8988T (cell line): ENCODE measurements around the gene TGOLN2.
"Not testable (repeated sequence)": the region's sequence is repeated elsewhere in the genome, so short reads cannot be mapped to it uniquely, and the experiment has no call there.

Source experiments
- DNase-seq: peaks from one replicate; pipeline ENCODE4 v3.0.0; 2011

The TGOLN2 gene

DNA sequence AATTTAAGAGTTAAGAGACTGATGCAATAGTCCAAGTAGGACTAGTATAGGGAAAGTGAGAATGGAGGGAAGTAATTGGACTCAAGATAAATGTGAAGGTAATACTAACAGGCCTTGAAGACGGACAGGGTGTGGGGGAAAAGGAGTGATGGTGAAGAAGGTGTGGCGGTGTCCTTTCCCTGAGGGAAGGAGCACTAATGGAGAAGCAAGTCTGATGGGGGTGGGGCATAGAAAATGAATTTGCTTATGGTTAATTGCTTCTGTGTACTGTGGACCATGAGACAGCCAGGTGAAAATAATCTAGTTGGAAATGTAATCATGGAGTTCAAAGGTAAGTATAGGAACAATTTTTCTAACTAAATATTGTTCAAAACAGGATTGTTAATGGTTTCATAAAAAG, 7.1 kb upstream of the TGOLN2 start:
- no peak for DNase-seq

DNA sequence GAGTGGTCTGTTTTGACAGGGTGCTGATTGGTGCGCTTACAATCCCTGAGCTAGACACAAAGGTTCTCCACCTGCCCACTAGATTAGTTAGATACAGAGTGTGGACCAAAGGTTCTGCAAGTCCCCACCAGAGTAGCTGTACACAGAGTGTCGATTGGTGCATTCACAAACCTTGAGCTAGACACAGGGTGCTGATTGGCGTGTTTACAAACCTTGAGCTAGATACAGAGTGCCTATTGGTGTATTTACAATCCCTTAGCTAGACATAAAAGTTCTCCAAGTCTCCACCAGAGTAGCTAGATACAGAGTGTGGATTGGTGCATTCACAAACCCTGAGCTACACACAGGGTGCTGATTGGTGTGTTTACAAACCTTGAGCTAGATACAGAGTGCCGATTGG, 6.1 kb upstream of the TGOLN2 start:
- not testable (repeated sequence) for DNase-seq

DNA sequence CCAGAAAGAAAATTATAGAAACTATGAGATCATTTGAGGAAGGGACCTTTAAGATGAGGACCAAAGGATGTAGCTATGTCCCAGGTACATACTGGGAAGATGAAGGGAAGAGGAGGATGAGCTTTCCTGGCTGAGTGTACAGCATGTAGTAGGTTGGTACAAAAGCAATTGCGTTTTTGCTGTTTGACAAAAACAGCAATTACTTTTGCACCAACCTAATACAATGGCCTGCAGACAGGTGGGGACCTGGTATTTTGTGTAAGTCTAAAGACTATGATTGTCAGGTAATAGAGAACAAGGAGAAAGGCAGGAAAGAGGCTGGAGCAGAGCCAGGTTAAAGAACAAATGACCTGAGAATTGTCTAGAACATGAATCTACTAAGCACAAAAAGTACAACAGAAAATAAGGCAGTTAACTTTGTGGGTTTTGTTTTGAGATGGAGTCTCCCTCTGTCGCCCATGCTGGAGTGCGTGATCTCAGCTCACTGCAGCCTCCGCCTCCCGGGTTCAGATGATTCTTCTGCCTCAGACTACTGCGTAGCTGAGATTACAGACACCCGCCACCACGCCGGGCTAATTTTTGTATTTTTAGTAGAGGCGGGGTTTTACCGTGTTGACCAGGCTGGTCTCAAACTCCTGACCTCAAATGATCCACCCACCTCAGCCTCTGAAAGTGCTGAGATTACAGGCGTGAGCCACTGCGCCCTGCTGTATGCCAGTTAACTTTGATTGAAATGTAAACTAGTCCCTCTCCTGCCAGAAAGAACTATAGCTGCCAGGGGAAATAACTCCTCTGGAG, 3.2 kb upstream of the TGOLN2 start:
- no peak for DNase-seq

DNA sequence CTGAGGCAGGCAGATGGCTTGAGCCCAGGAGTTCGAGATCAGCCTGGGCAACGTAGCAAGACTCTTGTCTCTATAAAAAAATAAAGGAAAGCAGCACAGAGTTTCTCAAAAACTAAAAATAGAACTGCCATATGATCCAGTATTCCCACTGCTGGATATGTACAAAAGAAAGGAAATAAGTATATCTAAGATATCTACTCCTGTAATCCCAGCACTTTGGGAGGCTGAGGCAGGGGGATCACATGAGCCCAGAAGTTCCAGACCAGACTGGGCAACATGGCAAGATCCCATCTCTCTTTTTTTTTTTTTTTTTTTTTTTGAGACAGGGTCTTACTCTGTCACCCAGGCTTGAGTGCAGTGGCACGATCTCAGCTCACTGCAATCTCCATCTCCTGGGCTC, 1.9 kb upstream of the TGOLN2 start:
- not testable (repeated sequence) for DNase-seq

DNA sequence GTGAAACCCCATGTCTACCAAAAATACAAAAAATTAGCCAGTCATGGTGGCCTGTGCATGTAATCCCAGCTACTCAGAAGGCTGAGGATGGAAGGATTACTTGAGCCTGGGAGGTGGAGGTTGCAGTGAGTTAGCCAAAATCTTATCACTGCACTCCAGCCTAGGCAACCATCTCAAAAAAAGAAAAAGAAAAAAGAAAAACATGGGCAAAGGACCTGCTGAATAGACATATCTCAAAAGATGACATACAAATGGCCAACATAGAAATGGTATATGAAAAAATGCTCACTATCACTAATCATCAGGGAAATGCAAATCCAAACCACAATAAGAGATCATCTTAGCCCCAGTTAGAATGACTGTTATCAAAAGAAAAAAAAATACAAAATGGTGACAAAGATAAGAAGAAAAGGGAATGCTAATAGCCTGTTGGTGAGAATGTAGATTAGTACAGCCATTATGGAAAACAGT, 1.4 kb upstream of the TGOLN2 start:
- DNase-seq: no peak

GRCh38 chr2:85327160-85327821, 498 bp downstream of the TGOLN2 start:
- DNase-seq: no peak

DNA sequence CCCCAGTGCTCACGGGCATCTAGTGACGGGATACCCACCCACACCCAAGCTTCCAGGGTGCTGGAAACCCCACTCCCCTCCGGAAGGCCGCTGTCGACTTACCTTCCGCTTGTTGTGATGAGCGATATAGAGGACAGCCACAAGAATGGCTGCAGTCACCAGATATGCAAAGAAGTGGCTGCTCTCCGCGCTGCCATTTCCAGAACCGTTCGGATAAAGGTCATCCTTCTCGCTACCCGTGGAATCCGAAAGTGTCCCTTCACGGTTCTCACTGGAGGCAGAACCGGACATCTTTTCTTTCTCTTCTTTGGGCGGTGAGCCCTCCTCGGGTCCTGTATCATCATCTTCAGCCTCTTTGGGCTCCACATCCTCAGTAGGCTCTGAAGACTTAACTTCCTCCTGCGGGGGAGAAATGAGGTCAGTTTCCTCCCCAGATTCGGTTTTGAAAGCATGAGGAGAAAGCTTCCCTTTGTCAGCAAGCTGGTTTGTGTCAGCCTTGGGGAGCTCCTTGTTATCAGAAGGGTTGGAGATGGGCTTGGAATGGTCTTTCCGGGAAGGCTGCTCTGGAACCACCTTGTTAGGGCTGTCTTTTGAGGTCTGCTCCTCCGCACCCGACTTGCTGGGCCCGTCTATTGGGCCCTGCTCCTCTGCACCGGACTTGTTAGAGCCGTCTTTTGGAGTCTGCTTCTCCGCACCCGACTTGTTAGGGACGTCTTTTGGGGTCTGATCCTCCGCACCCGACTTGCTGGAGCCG, 1.2 kb downstream of the TGOLN2 start:
- no peak for DNase-seq

GRCh38 chr2:85325466-85325811, 2.4 kb downstream of the TGOLN2 start:
- no peak for DNase-seq

DNA sequence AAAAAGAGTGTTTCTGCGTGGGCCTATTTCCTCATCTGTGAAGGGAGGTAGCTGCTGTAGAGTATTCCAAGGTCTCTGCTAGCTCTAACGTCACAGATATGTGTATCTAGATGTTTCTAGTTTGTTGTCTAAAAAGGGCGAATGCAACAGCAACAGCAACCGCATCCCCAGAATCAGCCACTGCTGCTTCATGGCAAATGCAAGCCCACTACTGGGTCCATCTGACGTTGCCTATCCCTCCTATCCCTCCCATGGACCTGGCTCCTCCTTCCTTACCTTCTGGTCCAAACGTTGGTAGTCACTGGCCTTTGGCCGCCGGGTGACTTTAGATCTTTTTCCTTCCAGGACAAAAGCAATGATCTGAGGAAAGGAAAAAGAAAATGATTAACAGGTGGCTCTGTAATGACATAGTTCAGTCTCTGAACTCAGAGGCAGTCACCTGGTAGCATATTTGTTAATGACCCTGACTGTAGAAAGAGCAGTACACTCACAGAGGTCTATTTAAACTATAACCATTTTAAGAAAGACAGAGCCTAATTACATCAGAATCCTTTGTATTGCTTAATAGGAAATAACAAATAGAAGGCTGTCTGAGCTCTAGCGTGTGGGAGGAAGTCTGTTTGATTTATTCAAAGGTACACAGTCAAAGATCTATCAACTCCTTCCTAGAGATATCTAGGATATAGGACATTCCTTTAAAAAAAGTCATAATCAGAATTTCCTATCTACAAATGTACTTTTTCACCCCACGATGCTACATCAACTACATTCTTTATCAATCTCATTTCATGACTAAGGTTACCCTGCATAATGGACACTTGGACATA, 2.9 kb downstream of the TGOLN2 start:
- no peak for DNase-seq

GRCh38 chr2:85323988-85324367, 3.8 kb downstream of the TGOLN2 start:
- DNase-seq: not testable (repeated sequence)

DNA sequence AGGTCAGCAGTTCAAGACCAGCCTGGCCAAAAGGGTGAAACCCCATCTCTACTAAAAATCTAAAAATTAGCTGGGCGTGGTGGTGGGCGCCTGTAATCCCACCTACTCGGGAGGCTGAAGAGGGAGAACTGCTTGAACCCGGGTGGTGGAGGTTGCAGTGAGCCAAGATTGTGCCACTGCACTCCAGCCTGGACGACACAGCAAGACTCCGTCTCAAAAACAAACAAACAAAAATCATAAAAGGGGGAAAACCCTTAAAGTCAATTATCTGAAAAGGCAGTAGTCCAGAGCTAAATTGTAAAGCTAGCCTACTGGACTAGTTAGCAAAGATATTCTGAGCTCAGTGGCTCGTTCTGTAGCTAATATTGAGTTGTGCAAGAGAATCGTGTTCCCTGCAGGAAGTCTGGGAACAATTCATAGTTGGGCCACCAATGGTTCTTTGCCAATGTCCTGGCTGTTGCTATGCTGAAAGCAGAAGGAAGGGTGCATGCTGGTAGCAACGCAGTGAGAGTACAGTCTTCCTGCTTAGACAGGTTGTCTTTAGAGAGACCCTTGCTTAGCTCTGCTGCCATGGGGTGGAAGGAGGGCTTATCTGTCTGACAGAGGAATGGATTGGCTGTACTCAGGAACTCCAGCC, 4.3 kb downstream of the TGOLN2 start:
- DNase-seq: no peak

DNA sequence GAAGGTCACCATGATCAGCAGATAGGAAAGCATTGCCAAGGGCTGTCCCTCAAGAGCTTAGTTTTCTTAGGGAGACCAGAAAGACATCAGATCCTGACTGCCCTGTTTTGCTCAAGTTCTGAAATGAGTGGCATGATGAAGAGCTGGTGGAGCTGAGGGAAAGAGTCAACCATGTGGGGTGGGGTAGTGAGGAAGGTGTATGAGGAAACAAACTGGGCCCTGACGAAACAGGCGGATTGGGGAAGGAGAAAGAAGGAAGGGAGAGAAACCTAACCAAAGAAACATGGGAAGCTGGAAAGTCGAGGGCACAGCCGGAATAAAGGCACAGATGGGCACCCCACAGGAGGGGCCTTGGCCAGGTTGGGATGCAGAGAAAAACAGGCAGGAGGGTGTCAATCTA, 8.0 kb downstream of the TGOLN2 start:
- DNase-seq: no peak

- DNase-seq: peak; percentile 27
These were observed 9.3 kb downstream of the TGOLN2 start for GRCh38 chr2:85318222-85319074.

DNA sequence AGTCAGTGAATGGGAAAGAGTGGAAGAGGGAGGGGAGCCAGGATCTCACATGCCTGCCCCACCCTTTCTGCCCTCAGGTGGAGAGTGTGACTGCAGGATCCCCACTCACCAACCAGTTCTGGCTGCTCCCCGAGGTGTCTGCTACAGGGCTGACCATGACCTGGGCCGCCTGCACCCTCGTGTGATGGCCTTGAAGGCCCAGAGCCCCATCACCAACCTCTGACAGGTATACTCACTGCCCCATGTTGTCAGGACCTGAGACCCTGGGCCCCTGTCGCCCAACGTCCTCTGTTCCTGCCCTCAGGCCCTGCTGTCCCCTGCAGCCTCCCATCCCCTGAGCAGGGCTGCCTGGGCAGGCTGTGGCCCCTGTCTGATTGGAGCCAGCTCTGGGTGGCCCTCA, 11.9 kb downstream of the TGOLN2 start:
- not testable (repeated sequence) for DNase-seq

- DNase-seq: no peak
These were observed 12.9 kb downstream of the TGOLN2 start for GRCh38 chr2:85314884-85315242.

GRCh38 chr2:85312404-85312803, 15.4 kb downstream of the TGOLN2 start:
- DNase-seq: no peak

- no peak for DNase-seq
These were observed 17.5 kb downstream of the TGOLN2 start for GRCh38 chr2:85310330-85310729.

DNA sequence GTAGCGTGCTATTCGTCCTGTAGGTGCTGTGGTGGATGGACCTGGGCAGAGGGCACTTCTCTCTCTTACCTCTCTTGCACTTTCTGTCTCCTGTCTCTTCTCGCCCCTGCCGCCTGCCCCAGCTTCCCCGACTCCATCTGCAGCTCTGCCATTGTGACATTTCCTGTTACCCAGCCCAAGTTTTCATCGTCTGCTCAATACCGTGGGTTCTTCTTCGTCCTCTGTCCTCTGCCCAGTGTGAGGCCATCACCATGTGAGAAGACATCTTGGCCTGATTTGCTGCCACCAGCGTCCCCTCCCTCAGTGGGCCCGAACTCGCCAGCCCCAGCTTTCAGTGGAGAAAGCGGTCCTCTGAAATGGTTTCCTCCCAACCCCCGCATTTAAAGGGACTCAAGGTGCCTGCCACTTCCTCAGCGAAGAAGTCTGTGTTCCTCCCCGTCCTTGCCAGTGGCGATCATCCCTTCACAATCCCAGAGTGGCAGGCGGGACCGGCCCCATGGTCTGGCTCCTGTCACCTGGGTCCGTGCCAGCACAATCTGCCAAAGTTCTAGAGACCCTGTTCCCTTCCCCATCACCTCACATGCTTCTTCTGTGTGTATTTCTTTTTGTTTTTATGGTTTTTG, 18.0 kb downstream of the TGOLN2 start:
- DNase-seq: no peak

- DNase-seq: no peak
These were observed 18.8 kb downstream of the TGOLN2 start for GRCh38 chr2:85308896-85309555.

- DNase-seq: no peak
These were observed 19.6 kb downstream of the TGOLN2 start for GRCh38 chr2:85308201-85308600.

DNA sequence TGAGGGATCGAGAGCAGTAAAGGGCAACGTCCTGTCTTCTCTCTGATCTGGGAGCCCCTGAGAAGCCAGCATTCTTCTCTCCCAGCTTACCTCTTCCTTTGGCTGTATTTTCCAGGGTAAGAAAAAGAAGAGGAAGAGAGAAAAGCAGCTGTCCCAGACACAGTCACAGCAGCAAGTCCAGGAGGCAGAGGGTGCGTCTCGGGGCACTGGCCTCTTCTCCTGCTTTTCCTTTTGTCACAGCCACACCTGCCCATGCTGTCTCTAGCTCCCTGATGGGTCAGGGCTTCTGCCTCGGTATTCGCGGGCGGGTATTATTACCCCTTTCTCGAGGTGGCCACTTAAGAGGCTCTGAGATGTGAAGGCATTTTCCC, 20.3 kb downstream of the TGOLN2 start:
- no peak for DNase-seq
